ENCODE results near the gene SLC25A12.

DNA sequence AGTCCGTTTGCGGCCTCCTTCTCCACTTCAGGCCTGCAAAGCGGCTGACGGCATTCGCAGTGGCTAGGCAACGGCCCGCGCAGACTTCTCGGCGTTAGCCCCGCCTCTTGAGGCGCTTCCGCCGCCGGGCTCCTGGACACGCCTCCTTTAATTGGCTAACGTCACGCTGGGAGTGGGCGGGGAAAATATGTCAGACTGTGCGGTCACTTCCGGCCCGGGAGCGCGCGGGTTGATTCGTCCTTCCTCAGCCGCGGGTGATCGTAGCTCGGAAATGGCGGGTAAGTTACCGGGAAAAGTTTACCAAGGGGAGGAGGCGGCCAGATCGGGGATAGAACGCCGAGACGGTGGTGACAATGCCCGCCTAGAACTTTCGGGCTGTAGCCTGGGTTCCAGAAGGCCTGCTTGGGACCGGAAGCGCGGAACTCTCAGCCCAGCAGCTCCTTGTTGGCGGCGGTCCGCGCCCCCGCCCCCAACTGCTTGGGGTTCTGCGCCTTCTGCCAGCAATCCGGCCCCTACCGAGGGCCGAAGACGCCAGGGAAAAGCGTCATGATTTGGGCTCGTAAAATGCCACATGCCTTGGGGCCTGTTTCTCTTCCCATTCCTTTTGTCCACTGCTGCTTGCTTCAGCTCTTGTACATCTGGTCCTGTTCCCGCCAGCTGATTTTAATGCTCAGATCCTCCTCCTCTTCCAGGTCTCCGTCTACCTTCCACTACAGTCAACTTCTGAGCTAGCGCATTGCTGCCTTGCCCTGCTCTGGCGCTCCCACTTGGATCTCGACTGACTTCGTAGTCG lies 28.4 kb upstream of the SLC25A12 start, which contains the start of gene HAT1:
- TF ChIP-seq MYC (IDR thresholded peaks at IDR 0.05; ENCODE audit: low read depth, low read length) = no peak
- TF ChIP-seq, protein P1, sequence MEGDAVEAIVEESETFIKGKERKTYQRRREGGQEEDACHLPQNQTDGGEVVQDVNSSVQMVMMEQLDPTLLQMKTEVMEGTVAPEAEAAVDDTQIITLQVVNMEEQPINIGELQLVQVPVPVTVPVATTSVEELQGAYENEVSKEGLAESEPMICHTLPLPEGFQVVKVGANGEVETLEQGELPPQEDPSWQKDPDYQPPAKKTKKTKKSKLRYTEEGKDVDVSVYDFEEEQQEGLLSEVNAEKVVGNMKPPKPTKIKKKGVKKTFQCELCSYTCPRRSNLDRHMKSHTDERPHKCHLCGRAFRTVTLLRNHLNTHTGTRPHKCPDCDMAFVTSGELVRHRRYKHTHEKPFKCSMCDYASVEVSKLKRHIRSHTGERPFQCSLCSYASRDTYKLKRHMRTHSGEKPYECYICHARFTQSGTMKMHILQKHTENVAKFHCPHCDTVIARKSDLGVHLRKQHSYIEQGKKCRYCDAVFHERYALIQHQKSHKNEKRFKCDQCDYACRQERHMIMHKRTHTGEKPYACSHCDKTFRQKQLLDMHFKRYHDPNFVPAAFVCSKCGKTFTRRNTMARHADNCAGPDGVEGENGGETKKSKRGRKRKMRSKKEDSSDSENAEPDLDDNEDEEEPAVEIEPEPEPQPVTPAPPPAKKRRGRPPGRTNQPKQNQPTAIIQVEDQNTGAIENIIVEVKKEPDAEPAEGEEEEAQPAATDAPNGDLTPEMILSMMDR (IDR thresholded peaks at IDR 0.05; ENCODE audit: extremely low read depth in 1 of 2, insufficient read depth in 1 of 2, low read depth in 1 of 2, low read length in 2 of 2) = no peak
